ENCODE measurements around the gene MGAT4B.

MGAT4B gene

DNA sequence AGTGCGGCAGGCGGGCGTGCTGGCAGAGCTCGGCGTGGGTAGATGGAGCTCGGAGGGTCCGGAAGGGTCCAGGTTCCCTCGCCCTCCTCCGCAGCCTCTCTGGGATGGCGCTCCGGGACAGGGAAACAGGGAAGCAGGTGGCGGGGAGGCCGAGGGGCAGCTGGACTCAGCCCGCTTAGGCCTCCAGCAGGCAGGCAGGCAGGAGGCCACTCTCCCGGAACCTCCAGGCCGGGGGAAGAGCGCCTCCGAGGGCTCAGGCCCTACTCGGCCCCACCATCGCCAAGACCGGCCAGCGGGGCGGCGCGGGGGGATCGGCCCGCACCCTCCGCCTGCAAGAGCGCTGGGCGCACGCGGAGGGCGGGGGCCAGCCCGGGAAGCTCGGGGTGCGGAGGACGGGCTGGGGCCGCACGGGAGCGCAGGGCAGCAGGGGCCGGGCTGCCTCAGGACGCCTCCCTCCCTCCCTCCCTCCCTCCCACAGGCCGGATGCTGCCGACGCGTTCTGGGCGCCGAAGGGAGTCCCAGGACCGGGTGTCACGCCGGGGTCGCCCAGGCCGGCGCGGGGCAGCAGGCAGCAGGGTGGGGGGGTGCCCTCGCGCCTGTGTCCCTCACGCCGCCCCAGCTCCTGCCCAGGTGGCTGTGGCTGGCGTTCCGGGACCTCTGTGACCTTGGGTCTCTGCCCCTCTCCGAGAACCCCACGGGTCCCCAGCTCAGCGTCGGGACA lies 977 bp downstream of the MGAT4B start:
- peak; percentile 55 for DNase-seq (ENCODE audit: low read depth)

GRCh38 chr5:179805070-179805528 lies 1.6 kb downstream of the MGAT4B start:
- DNase-seq (ENCODE audit: low read depth), result no peak

GRCh38 chr5:179804555-179804947 lies 2.1 kb downstream of the MGAT4B start:
- no peak for DNase-seq (ENCODE audit: low read depth)

DNA sequence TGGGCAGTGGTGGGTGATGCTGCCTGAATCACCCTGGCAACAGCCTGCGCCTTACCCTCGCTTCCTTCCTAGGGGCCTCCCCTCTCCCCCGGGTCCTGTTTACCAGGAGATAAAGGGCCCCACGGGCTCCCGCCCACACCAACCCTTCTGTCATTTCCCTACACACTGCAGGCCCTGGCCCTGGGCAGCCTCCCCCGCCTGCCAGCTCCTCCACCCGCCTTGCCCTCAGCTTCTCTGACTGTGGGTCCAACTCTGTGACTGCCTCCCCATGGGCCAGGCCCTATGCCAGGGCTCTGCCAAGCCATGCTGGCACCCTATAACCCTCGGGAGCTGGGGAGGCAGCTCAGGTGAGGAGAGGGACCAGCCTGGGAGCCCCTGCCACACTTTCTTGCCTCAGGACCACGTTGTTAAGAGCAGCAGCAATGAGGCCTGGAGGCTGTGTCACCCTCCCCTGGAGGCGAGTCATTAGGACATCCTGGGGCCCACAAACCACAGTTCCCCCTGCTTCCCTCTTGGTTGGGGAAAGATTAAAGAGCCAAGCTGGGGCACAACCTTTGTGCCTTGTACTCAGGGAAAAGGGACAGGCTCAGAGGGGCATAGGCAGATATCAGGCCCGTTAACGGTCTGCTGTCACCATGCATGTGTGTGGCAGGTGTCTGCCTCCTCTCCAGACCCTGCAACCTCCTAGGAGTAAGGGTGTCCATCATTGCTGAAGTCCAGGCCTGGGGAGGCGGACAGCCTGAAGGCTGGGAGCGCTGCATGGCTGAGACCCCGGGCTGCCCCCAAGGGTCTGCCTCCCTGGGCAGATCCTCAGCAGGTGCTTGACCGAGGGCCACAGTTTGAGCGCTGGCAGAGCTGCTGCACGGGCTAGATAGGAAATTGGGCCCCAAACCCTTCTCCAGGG lies 2.8 kb downstream of the MGAT4B start:
- DNase-seq (ENCODE audit: low read depth), result no peak

- no peak for DNase-seq (ENCODE audit: low read depth)
Observed at GRCh38 chr5:179802950-179803562, 3.6 kb downstream of the MGAT4B start.

DNA sequence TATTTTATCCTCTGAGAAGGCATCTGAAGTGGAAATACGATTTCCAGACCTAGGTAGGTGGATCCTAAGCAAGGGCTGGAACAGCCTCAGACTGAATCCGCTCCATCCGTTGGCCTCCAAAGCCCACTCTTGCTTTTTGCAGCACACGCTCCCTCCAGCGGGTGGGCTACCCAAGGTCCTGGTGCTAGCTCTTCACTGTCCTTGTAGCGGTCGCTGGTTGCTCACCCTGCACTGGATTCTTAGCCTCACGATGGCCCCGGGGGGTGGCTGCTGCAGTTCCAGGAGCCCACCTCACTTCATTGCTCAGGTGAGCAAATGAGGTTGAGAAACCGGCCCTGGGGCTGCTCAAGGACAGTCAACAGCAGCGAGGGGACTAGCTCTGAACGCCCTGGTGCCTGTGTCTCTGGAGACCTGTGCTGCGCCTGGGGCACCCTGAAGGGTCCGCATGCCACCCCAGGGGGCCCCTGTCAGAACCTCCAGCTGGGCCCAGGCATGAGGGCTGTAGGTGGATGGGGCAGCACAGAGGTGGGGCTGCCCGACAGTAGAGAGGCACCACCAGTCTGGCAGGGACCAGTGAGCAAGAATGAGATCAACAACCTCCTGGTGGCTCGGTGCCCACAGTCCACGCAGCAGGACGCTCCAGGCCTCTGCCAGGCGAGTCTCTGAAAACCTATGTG lies 4.3 kb downstream of the MGAT4B start:
- DNase-seq (ENCODE audit: low read depth), result no peak

- no peak for DNase-seq (ENCODE audit: low read depth)
Observed at GRCh38 chr5:179801304-179802206, 5.1 kb downstream of the MGAT4B start.

DNA sequence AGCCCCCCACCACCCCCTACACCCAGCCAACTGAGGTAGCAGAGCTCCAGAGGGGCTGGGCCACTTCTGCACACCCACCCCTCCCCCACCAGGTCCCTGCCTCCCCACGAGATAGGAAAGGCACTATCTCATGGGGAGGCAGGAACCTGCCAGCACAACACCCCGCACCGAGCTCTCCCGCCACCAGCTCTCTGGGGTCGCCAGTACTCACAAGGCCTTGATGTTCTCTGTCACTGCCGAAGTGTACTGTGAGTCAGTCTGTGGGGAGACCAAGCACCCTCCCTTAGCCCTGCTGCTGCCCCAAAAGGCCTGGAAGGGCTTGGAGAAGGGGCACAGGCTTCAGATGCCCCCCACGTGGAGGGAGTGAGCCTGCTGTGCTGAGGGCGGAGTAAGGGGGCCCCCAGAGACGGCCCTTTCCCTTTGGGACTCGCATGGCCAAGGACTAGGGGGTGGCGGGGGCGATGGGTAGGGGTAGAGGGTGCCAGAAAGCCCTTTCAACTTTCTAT lies 5.9 kb downstream of the MGAT4B start:
- DNase-seq (ENCODE audit: low read depth), result no peak

DNA sequence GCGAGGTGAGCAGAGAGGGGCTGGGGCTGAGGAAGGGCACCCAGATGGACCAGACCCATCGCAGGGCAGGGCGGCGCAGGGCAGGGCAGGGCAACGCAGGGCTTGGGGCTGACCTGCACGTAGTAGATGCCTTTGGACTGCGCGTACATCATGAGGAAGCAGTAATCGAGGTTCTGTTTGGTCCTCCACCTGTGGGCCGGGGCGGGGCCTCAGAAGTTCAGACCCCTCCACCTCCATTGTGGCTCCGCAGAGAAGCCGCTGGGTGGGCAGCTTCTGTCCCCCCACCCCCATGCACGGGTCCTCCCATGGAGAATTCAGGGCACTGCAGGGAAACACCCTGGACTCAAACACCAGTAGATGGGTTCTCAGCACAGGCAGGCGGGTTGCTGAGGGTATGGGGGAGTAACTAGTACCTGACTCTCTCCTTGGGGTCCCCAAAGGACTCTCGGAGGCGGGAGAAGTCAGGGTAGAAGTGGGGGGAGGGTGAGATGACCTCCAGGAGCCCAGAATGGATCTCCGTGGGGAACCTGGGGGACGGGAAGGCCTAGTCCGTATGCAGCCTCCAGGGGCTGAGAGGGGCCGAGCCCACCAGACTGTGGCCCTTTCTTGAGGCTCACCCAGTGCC lies 6.5 kb downstream of the MGAT4B start:
- no peak for DNase-seq (ENCODE audit: low read depth)

DNA sequence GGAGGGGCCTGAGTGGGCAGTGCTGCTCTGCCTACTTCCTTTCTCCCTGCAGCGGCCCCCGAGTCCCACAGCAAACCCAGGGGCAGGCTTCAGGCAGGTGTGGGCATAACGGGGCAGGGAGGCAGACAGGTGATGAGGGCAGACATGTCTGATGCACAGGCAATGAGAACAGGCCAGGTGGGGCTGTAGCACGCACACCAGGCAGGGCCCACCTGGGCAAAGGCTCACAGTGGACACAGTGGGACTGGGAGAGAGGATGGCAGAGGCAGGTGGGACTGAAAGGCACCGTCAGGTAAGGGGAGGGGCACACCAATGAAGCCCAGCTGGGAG lies 7.1 kb downstream of the MGAT4B start:
- DNase-seq (ENCODE audit: low read depth), result no peak

GRCh38 chr5:179798771-179799643 lies 7.7 kb downstream of the MGAT4B start:
- DNase-seq (ENCODE audit: low read depth), result no peak

DNA sequence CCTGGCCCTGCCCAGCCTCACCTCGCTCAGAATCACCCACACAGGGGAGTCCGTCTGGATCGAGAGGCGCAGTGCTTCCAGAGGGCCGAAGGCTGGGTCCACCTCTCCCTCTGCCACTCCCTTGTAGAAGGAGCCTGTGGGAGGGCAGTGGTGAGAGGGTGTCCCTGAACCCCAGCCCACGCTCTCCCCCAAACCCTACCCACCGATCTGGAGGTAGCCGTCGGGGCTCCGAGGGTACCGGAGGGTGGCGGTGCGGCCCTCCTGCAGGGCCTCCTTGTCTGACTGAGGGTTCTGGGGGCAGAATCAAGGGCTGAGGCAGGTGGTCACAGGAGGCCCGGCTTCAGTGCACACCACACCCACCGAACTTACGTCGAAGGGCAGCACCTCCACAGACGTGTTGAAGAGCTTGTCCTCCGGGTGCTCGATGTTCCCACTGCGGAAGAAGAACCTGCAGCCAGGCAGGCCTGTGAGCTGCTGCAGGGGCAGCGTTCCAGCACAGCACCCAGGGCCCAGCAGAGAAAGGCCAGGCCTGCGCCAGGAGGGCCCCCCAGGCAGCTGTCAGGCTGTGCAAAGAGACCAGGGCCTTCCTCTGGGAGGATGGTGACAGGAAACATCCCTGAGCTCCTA lies 8.4 kb downstream of the MGAT4B start:
- no peak for DNase-seq (ENCODE audit: low read depth)

DNA sequence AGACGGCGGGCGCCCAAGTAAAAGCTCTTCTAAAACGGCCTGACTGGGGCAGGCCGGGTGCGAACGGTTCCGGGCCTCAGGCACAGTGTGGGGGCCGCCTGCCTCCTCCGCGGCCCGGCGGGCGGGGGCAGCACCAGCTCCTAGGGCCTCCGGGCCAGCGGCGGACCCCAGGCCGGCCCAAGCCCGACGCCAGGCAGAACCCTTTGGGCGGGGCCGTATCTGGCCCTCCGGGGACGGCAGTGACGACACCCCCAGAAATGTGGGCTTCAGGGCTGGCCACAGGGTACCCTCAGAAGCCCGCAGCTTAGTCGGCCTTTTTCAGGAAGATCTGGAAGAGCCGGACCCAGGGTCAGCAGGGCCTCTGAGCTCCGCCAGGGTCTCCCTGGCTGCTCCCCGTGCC lies 8.9 kb downstream of the MGAT4B start:
- DNase-seq (ENCODE audit: low read depth), result no peak

DNA sequence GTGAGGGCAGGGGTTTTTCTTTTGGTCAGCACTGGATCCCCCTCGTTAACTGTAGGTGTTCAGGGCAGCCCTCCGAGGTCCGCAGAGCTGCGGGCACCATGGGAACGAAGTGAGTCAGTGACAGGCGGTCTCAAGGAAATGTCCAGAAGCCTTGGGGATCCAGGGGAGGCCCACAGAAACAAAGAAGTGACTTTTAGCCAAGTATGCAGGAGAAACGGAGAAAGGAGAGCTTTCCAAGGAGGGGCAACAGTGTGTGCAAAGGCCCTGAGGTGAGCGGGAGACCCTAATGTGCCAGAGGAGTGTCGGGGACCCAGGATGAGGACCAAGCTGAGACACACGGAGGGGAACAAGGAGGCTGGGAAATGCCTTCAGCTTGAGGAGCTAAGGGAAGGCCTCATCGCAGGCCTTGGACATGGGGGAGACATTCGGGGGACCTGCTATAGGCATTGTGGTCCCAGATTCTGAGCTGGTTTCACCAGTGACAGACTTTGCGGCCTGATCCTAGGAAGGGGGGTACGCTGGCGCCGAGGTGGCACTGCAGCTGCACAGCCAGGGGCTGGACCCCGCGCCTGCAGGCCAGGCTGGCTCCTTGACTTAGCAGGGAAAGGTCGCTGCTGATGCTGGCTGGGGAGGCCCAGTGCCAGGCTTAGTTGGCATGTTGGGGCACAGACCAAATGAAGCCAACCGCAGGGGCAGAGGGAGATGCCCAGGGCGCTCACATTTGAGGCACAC lies 9.6 kb downstream of the MGAT4B start:
- DNase-seq (ENCODE audit: low read depth), result no peak

DNA sequence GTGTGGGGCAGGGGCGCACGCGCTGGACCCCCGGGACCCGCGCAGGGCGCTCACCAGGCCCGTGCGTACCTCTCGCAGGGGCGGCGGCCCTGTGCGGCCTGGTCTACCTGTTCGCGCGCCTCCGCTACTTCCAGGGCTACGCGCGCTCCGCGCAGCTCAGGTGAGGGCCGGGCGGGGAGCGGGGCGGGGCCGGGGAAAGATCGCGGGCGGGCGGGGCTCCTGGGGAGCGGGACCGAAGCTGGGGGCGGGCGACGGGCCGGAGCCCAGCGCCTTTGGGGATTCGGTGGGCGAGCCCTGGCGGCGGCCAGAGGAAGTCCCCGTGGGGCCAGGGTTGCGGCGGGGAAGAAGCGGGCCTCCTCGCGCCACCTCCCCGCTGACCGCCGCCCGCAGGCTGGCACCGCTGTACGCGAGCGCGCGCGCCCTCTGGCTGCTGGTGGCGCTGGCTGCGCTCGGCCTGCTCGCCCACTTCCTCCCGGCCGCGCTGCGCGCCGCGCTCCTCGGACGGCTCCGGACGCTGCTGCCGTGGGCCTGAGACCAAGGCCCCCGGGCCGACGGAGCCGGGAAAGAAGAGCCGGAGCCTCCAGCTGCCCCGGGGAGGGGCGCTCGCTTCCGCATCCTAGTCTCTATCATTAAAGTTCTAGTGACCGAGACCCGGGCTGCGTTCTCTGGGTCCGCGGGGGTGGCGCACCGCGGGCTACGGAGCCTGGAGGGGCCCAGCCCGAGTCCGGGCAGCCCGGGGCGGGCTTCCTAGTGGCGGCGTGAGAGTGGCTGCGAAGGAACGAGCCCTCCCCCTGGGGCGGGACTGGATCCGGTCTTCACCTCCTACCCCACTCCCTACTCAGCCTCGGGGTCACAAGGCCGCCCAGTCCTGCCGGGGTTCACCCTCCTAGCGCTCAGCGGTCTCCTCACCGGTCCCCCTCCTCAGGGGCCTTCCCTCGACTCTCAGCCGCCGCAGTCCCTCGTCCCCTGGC lies 10.5 kb downstream of the MGAT4B start:
- DNase-seq (ENCODE audit: low read depth), result peak; percentile 83

DNA sequence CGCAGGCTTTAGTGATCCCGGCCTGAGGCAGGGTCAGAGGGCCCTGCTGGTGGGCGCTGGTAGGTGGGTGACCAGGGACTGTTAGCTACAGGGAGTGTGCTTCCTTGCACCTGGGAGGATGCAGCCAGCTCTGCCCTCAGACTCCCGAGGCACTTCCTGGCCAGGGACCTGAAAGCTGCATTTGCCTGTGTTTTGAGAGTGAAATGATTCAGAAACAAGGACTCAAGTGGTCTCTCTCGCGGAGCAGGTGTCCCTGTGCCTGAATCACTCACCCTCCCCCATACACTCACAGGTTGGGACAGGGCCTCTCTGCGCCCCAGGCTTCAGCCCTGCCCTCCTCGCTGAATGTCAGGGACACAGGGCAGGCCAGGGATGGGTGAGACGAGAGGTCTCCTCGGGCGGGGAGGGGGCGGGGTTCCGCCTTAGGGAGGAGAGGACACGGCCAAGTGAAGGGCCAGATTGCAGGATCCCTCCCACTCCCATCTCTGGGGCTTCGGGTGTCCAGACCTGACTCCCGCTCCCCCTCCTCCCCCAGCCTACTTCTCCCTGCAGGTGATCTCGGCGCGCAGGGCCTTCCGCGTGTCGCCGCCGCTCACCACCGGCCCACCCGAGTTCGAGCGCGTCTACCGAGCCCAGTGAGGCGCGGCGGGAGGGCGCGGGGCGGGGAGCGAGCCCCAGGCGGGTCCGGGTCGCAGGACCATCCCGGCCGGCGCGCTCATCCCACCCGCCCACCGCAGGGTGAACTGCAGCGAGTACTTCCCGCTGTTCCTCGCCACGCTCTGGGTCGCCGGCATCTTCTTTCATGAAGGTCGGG lies 11.4 kb downstream of the MGAT4B start:
- DNase-seq (ENCODE audit: low read depth), result no peak

Measured in iris pigment epithelial cell (primary cell).